H1 (cell line): ENCODE measurements around the gene IL6R. TPM values are rescaled to one million over a fixed set of nuclear protein-coding genes. Genes with fewer than 3 reads are reported as not detected.

Experiments used
- CHD2 ChIP-seq: IDR thresholded peaks from 2 replicates; pipeline ENCODE4 v1.6.1; 2012; ENCODE audit warnings: low read length, improper control_type of control experiment
- FOSL1 ChIP-seq: IDR thresholded peaks from 2 replicates; pipeline ENCODE4 v1.6.1; 2011; ENCODE audit warnings: mild to moderate bottlenecking, low read depth, low read length, moderate library complexity; ENCODE audit not compliant: insufficient read depth
- HDAC6 ChIP-seq: IDR thresholded peaks from one replicate; pipeline ENCODE4 v1.7.1; 2012; ENCODE audit warnings: low read depth, mild to moderate bottlenecking, inconsistent platforms, low read length, moderate library complexity
- NANOG ChIP-seq: IDR thresholded peaks from 2 replicates; pipeline ENCODE4 v1.6.1; 2011; ENCODE audit warnings: low read length, low read depth, mild to moderate bottlenecking, inconsistent platforms; ENCODE audit not compliant: insufficient read depth, poor library complexity, severe bottlenecking
- POLR2AphosphoS5 ChIP-seq: IDR thresholded peaks from 2 replicates; pipeline ENCODE4 v1.6.1; 2011; ENCODE audit warnings: low read depth, low read length
- polyA plus RNA-seq, 7 experiments: library from polyadenylated mRNA; depleted of rRNA in 3 of 7; stranded (reverse) in 5 of 7; unstranded in 2 of 7; fragments of >200 nt in 5 of 7; fragments of 200-250 nt in 2 of 7; gene quantifications; 1 replicate in 5 of 7; 2 replicates in 1 of 7; 4 replicates in 1 of 7; pipeline versions ENCODE4 v1.2.1 to v1.2.3, GENCODE V29; 2011 to 2013; ENCODE audit warnings: missing spikeins in 2 of 7, mixed read lengths in 2 of 7
- total RNA-seq: library from RNA; stranded (reverse); fragmentation: NEBNext Ultra II Directional; extraction: Animal tissue kit (Norgen Biotek cat#: 25700); gene quantifications from 2 replicates; pipeline ENCODE4 v1.2.1, GENCODE V29; 2021
- TF ChIP-seq, protein P1 (sequence below), 3 experiments: IDR thresholded peaks; 1 replicate in 2 of 3; 2 replicates in 1 of 3; pipeline versions ENCODE4 v1.5.1 to v1.6.1; 2011; ENCODE audit warnings: low read length in 3 of 3, mild to moderate bottlenecking in 3 of 3, inconsistent platforms in 2 of 3, low read depth in 1 of 3, moderate library complexity in 1 of 3; ENCODE audit not compliant: insufficient read depth in 1 of 3; ENCODE audit errors: control extremely low read depth in 1 of 3

The IL6R gene
- total and polyA plus RNA-seq, 2 of the 8 experiments (the other 6 are each of a cell fraction or from before 2014, with no cell fraction given), result 2.3 to 3.0 TPM

DNA sequence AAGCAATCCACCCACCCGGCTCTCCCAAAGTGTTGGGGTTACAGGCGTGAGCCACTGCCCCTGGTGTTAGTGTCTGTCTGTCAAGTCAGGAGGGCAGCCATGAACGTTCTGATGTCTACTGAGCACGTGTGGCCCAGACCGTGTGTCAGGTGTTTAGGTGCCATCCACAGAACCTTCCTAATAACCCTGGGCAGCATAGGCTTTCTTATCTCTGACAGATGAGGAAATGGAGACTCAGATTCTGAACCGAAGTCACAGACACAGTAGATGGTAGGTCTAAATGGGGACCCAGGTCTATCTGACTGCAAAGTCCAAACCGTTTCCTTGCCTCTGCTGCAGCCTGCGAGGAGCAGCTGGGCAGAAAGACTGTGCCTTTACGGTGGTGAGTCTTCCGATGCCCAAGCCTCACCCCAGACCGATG is 622 bp upstream of the IL6R start (continued):
- no peak for TF ChIP-seq POLR2AphosphoS5
- no peak for TF ChIP-seq CHD2
- TF ChIP-seq, protein P1, sequence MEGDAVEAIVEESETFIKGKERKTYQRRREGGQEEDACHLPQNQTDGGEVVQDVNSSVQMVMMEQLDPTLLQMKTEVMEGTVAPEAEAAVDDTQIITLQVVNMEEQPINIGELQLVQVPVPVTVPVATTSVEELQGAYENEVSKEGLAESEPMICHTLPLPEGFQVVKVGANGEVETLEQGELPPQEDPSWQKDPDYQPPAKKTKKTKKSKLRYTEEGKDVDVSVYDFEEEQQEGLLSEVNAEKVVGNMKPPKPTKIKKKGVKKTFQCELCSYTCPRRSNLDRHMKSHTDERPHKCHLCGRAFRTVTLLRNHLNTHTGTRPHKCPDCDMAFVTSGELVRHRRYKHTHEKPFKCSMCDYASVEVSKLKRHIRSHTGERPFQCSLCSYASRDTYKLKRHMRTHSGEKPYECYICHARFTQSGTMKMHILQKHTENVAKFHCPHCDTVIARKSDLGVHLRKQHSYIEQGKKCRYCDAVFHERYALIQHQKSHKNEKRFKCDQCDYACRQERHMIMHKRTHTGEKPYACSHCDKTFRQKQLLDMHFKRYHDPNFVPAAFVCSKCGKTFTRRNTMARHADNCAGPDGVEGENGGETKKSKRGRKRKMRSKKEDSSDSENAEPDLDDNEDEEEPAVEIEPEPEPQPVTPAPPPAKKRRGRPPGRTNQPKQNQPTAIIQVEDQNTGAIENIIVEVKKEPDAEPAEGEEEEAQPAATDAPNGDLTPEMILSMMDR (IDR thresholded peaks at IDR 0.05; ENCODE audit: control extremely low read depth in 1 of 3, insufficient read depth in 1 of 3, low read depth in 1 of 3, low read length in 3 of 3), result no peak
- no peak for TF ChIP-seq HDAC6
- TF ChIP-seq FOSL1, result no peak
- TF ChIP-seq NANOG, result no peak
- TF ChIP-seq, all 59 proteins: peak for 0
